Glomerular visceral epithelial cell (primary cell): ENCODE data around the gene KHDC4.

Experiments used
- DNase-seq: peaks from one replicate; pipeline ENCODE4 v3.0.0-alpha.2; 2016; ENCODE audit errors: extremely low spot score

The KHDC4 gene

GRCh38 chr1:155969377-155969791 is 35.2 kb upstream of the KHDC4 start:
- DNase-seq = no peak

GRCh38 chr1:155968670-155969069 is 34.5 kb upstream of the KHDC4 start:
- no peak for DNase-seq

GRCh38 chr1:155968051-155968400 is 33.8 kb upstream of the KHDC4 start:
- no peak for DNase-seq

GRCh38 chr1:155967341-155968050 is 33.3 kb upstream of the KHDC4 start:
- no peak for DNase-seq

GRCh38 chr1:155966750-155967149 is 32.5 kb upstream of the KHDC4 start:
- DNase-seq = no peak

- no peak for DNase-seq
Observed at GRCh38 chr1:155966135-155966534, 31.9 kb upstream of the KHDC4 start.

GRCh38 chr1:155964193-155964592 is 30.0 kb upstream of the KHDC4 start:
- no peak for DNase-seq

- DNase-seq = peak; percentile 88
Observed at GRCh38 chr1:155962599-155963211, 28.5 kb upstream of the KHDC4 start.

- peak; percentile 98 for DNase-seq
Observed at GRCh38 chr1:155961937-155962336, 27.7 kb upstream of the KHDC4 start.

- no peak for DNase-seq
Observed at GRCh38 chr1:155960081-155960745, 26.0 kb upstream of the KHDC4 start.

GRCh38 chr1:155957411-155957915 is 23.2 kb upstream of the KHDC4 start:
- no peak for DNase-seq

GRCh38 chr1:155954645-155955044 is 20.4 kb upstream of the KHDC4 start:
- no peak for DNase-seq

GRCh38 chr1:155952505-155952890 is 18.3 kb upstream of the KHDC4 start:
- DNase-seq = no peak

GRCh38 chr1:155951753-155952504 is 17.7 kb upstream of the KHDC4 start:
- no peak for DNase-seq

GRCh38 chr1:155950829-155951228 is 16.6 kb upstream of the KHDC4 start:
- no peak for DNase-seq

- no peak for DNase-seq
Observed at GRCh38 chr1:155947741-155948140, 13.5 kb upstream of the KHDC4 start.

GRCh38 chr1:155947292-155947691 is 13.1 kb upstream of the KHDC4 start:
- DNase-seq = no peak

GRCh38 chr1:155946633-155947219 is 12.5 kb upstream of the KHDC4 start:
- no peak for DNase-seq

- no peak for DNase-seq
Observed at GRCh38 chr1:155944444-155944799, 10.2 kb upstream of the KHDC4 start.

- DNase-seq = no peak
Observed at GRCh38 chr1:155942578-155943141, 8.4 kb upstream of the KHDC4 start.

- DNase-seq = no peak
Observed at GRCh38 chr1:155941845-155942531, 7.8 kb upstream of the KHDC4 start.
